PC-9 (cell line): ENCODE measurements around the gene FBRSL1. TPM values are rescaled to one million over a fixed set of nuclear protein-coding genes. Genes with fewer than 3 reads are reported as not detected.
A peak's percentile ranks its signal among the peaks of the same experiment; 100 is the strongest.

Source experiments
- BruUV-seq: library from RNA; stranded (reverse); fragments of 400-500 nt; replicated peaks from 2 replicates; lab custom pipeline; 2021; lab: Mats Ljungman, UMichigan
- CTCF ChIA-PET: fragments of 300-600 bp; sonication (Branson Sonifier 250); formaldehyde crosslinking; loops from one replicate; lab custom pipeline; 2022; ENCODE audit warnings: antibody characterized with exemption; lab: Charles Lee
- POLR2A ChIA-PET: fragments of 300-600 bp; sonication (Branson Sonifier 250); formaldehyde crosslinking; loops from one replicate; lab custom pipeline; 2022; ENCODE audit warnings: antibody characterized with exemption; ENCODE audit not compliant: unreplicated experiment; lab: Charles Lee
- DNase-seq, 2 experiments: peaks; one replicate each; pipeline versions ENCODE4 v3.0.0 to v3.0.0-alpha.2; 2015 to 2022; ENCODE audit warnings: mixed read lengths in 1 of 2
- H2AFZ ChIP-seq: fragments of 200-600 bp; sonication (generic); 2 replicates; pipeline ENCODE4 v1.8.1; 2017; ENCODE audit warnings: antibody characterized with exemption
- H3F3A ChIP-seq: fragments of 200-600 bp; sonication (generic); 2 replicates; pipeline ENCODE4 v1.8.1; 2017; ENCODE audit warnings: antibody characterized with exemption, mild to moderate bottlenecking, low read depth; ENCODE audit not compliant: insufficient read depth
- H3K27ac ChIP-seq: fragments of 200-600 bp; sonication (generic); 2 replicates; pipeline ENCODE4 v1.6.1; 2016; ENCODE audit warnings: mixed run types
- H3K27me3 ChIP-seq: fragments of 200-600 bp; sonication (generic); 2 replicates; pipeline ENCODE4 v1.6.1; 2016; ENCODE audit warnings: low read depth, mixed run types; ENCODE audit not compliant: insufficient read depth
- H3K36me3 ChIP-seq: fragments of 200-600 bp; sonication (generic); 2 replicates; pipeline ENCODE4 v1.6.1; 2016; ENCODE audit warnings: low read depth, mixed run types
- H3K4me1 ChIP-seq: fragments of 200-600 bp; sonication (generic); replicated peaks from 2 replicates; pipeline ENCODE4 v1.6.1; 2016; ENCODE audit warnings: mixed run types; ENCODE audit not compliant: insufficient read depth
- H3K4me2 ChIP-seq: fragments of 200-600 bp; sonication (generic); 2 replicates; pipeline ENCODE4 v1.6.1; 2017; ENCODE audit warnings: mixed run types
- H3K4me3 ChIP-seq: fragments of 200-600 bp; sonication (generic); 2 replicates; pipeline ENCODE4 v1.6.1; 2016; ENCODE audit warnings: mixed run types
- H3K79me2 ChIP-seq: fragments of 200-600 bp; sonication (generic); 2 replicates; pipeline ENCODE4 v1.6.1; 2017; ENCODE audit warnings: low read depth, mixed run types
- H3K9me2 ChIP-seq: fragments of 200-600 bp; sonication (generic); 2 replicates; pipeline ENCODE4 v1.8.1; 2017; ENCODE audit warnings: mild to moderate bottlenecking; ENCODE audit not compliant: insufficient read depth
- H3K9me3 ChIP-seq: fragments of 200-600 bp; sonication (generic); 2 replicates; pipeline ENCODE4 v1.8.1; 2016; ENCODE audit warnings: low read depth; ENCODE audit not compliant: insufficient read depth
- H4K20me1 ChIP-seq: fragments of 200-600 bp; sonication (generic); 2 replicates; pipeline ENCODE4 v1.8.1; 2017; ENCODE audit not compliant: insufficient read depth
- CTCF ChIP-seq: fragments of 200-600 bp; sonication (generic); conservative IDR thresholded peaks from 2 replicates; pipeline ENCODE4 v1.6.1; 2017; ENCODE audit warnings: mixed run types, antibody characterized with exemption, mild to moderate bottlenecking, moderate library complexity
- EZH2 ChIP-seq: fragments of 200-600 bp; sonication (generic); IDR thresholded peaks from 2 replicates; pipeline ENCODE4 v1.8.0; 2017; ENCODE audit warnings: antibody characterized with exemption, low read depth
- intact Hi-C: fragments of 100-400 bp; cut with micrococcal nuclease; formaldehyde crosslinking; loops from one replicate; pipeline ENCODE4 v1.10.0; 2022; ENCODE audit not compliant: unreplicated experiment
- total RNA-seq: library from RNA; stranded (reverse); gene quantifications from 2 replicates; pipeline ENCODE4 v1.2.3, GENCODE V29; 2021

FBRSL1 gene
- total RNA-seq, 1 experiment from 2014 or later = 59.5 TPM

DNA sequence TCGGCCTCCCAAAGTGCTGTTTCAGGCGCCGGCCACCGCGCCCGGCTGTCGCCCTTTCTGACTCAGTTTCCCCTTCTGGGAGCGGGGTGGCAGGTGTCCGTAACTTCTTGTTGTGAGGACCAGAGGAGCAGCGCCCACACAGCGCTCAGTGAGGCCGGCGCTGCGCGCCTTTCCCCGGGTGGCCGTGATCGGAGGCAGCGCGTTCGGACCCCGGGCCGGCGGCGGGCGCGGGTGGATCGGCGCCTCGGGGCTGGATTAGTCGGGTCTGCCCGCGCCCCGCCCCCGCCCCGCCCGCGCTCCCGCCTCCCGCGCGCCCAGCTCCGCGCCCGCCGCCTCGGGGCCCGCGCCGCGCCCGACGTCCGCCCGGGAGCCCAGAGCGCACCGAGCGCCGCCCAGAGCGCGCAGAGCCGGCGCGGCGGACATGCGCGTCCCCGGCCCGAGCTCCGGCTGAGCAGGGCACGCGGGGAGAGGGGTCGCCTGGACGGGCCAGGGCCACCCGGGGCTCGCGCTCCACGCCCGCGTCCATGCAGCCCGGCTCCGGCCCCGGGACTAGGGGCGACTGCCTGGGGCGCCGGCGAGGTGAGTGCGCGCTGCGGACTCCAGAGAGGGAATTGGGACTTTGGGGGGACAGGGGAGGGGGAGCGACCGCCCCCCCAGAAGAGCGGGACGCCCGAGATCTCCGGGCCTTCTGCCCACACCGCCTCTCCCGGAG, 69.9 kb downstream of the FBRSL1 start:
- no TSS peak for BruUV-seq
- ChIA-PET CTCF (no interaction called here), POLR2A (interaction anchor here (0.6 kb wide), 1 partner anchor 129 kb away, joined by 13 read pairs; no protein-coding TSS in a partner anchor)
- Histone ChIP-seq H2AFZ (peak overlapping the region; percentile 84; the same call in 1 of the 2 replicates), H4K20me1 (peaks cover 33% of the 10 kb centered on the region), H3K4me3 (peak overlapping the region; percentile 70), H3F3A (peaks cover 9% of the 10 kb centered on the region; the same call in 1 of the 2 replicates), H3K27ac (no peak overlapping the region), H3K36me3 (no peaks in the 10 kb centered on the region), H3K9me3 (no peaks in the 10 kb centered on the region), H3K4me1 (no peaks in the 10 kb centered on the region), H3K4me2 (peak overlapping the region; percentile 88), H3K9me2 (no peaks in the 10 kb centered on the region), H3K27me3 (no peaks in the 10 kb centered on the region), H3K79me2 (peaks cover 7% of the 10 kb centered on the region; the same call in 1 of the 2 replicates)
- no peak for TF ChIP-seq EZH2
- TF ChIP-seq CTCF = no peak
- peak in 1 of 2 experiments; percentile 58 for DNase-seq
- intact Hi-C loops = loop anchor here (5.0 kb wide), 2 partner anchors 38 to 408 kb away; no protein-coding TSS in a partner anchor

GRCh38 chr12:132560364-132560613, 70.3 kb downstream of the FBRSL1 start:
- ChIA-PET POLR2A (interaction anchor here (0.6 kb wide), 1 partner anchor 130 kb away, joined by 13 read pairs; no protein-coding TSS in a partner anchor), CTCF (interaction anchor here (1.0 kb wide), 1 partner anchor 146 kb away, joined by 3 read pairs; no protein-coding TSS in a partner anchor)
- peak overlapping the region; percentile 84; the same call in 1 of the 2 replicates for H2AFZ ChIP-seq

More at GRCh38 chr12:132560364-132560613, 70.3 kb downstream of the FBRSL1 start:
- BruUV-seq = no TSS peak
- Histone ChIP-seq H3K4me2 (peak overlapping the region; percentile 88), H3K4me3 (peak overlapping the region; percentile 70), H3K9me2 (no peaks in the 10 kb centered on the region), H3K79me2 (peaks cover 7% of the 10 kb centered on the region; the same call in 1 of the 2 replicates), H3K36me3 (no peaks in the 10 kb centered on the region), H4K20me1 (peaks cover 38% of the 10 kb centered on the region), H3K27me3 (no peaks in the 10 kb centered on the region), H3K27ac (no peak overlapping the region), H3K4me1 (no peaks in the 10 kb centered on the region), H3K9me3 (no peaks in the 10 kb centered on the region), H3F3A (peaks cover 9% of the 10 kb centered on the region; the same call in 1 of the 2 replicates)
- no peak for TF ChIP-seq EZH2
- TF ChIP-seq CTCF = no peak
- intact Hi-C loops = loop anchor here (5.0 kb wide), 2 partner anchors 38 to 408 kb away; no protein-coding TSS in a partner anchor
- DNase-seq = no peak
